SK-N-SH (cell line): ENCODE results near the gene ANKRD11. TPM values are rescaled to one million over a fixed set of nuclear protein-coding genes. Genes with fewer than 3 reads are reported as not detected.
A peak's percentile ranks its signal among the peaks of the same experiment; 100 is the strongest.

ENCODE experiments used
- CTCF ChIA-PET: fragments of 300-600, 350-600 bp; formaldehyde crosslinking; extraction: SDS; loops from one replicate; lab custom pipeline; 2021; lab: Yijun Ruan, JAX
- POLR2A ChIA-PET: fragments of 350-600 bp; sonication (Branson Sonifier 250); formaldehyde crosslinking; extraction: SDS; loops from one replicate; lab custom pipeline; 2020; ENCODE audit warnings: antibody characterized with exemption, inconsistent platforms; lab: Yijun Ruan, JAX
- DNase-seq: peaks from one replicate; pipeline ENCODE4 v3.0.0; 2012
- H2AFZ ChIP-seq: fragments of 200-600 bp; sonication (generic); 2 replicates; pipeline ENCODE4 v1.8.1; 2016; ENCODE audit warnings: antibody characterized with exemption, mild to moderate bottlenecking, low read depth
- H3F3A ChIP-seq: fragments of 200-600 bp; sonication (generic); replicated peaks from 2 replicates; pipeline ENCODE3; 2016; ENCODE audit warnings: antibody characterized with exemption, mild to moderate bottlenecking; ENCODE audit not compliant: insufficient read depth
- H3K27ac ChIP-seq, 2 experiments: fragments of 200-500 bp in 1 of 2; fragments of 200-600 bp in 1 of 2; sonication (Bioruptor generic) in 1 of 2; sonication (generic), shearing (Covaris generic) in 1 of 2; 2 replicates each; pipeline versions ENCODE4 v1.5.1 to v1.6.1; 2014 to 2016; ENCODE audit warnings: low read depth in 2 of 2, inconsistent platforms in 1 of 2, low read length in 1 of 2, mild to moderate bottlenecking in 1 of 2, mixed read lengths in 1 of 2
- H3K27me3 ChIP-seq: fragments of 200-600 bp; sonication (generic), shearing (Covaris generic); 2 replicates; pipeline ENCODE4 v1.6.1; 2016; ENCODE audit warnings: mixed run types; ENCODE audit not compliant: insufficient read depth
- H3K36me3 ChIP-seq, 2 experiments: fragments of 200-500 bp in 1 of 2; fragments of 200-600 bp in 1 of 2; sonication (Bioruptor generic) in 1 of 2; sonication (generic) in 1 of 2; replicated peaks in 1 of 2; 2 replicates each; pipeline versions ENCODE3 to v1.5.1; 2014 to 2016; ENCODE audit warnings: low read length in 1 of 2, mild to moderate bottlenecking in 1 of 2; ENCODE audit not compliant: insufficient read depth in 2 of 2, control insufficient read depth in 1 of 2
- H3K4me1 ChIP-seq, 2 experiments: fragments of 200-500 bp in 1 of 2; fragments of 200-600 bp in 1 of 2; sonication (Bioruptor generic) in 1 of 2; sonication (generic), shearing (Covaris generic) in 1 of 2; 2 replicates each; pipeline versions ENCODE4 v1.5.1 to v1.6.1; 2014 to 2016; ENCODE audit warnings: low read depth in 1 of 2, low read length in 1 of 2, mixed run types in 1 of 2; ENCODE audit not compliant: insufficient read depth in 2 of 2, control insufficient read depth in 1 of 2
- H3K4me2 ChIP-seq: fragments of 200-600 bp; sonication (generic), shearing (Covaris generic); 2 replicates; pipeline ENCODE4 v1.6.1; 2017; ENCODE audit warnings: mixed run types
- H3K4me3 ChIP-seq, 2 experiments: fragments of 200-500 bp in 1 of 2; fragments of 200-600 bp in 1 of 2; sonication (Bioruptor generic) in 1 of 2; sonication (generic), shearing (Covaris generic) in 1 of 2; 2 replicates each; pipeline versions ENCODE4 v1.5.1 to v1.8.1; 2014 to 2016; ENCODE audit warnings: low read depth in 2 of 2, inconsistent platforms in 1 of 2, low read length in 1 of 2, mild to moderate bottlenecking in 1 of 2, mixed read lengths in 1 of 2, moderate library complexity in 1 of 2
- H3K79me2 ChIP-seq: fragments of 200-600 bp; sonication (generic); 2 replicates; pipeline ENCODE4 v1.8.1; 2017; ENCODE audit warnings: mild to moderate bottlenecking; ENCODE audit not compliant: insufficient read depth
- H3K9ac ChIP-seq: fragments of 200-600 bp; sonication (generic); 2 replicates; pipeline ENCODE4 v1.6.1; 2017; ENCODE audit warnings: mixed run types
- H3K9me2 ChIP-seq: fragments of 200-600 bp; sonication (generic); 2 replicates; pipeline ENCODE4 v1.6.1; 2017; ENCODE audit warnings: mixed run types
- H3K9me3 ChIP-seq: fragments of 200-600 bp; sonication (generic); 2 replicates; pipeline ENCODE4 v1.6.1; 2017; ENCODE audit warnings: mixed run types, mild to moderate bottlenecking, moderate library complexity
- H4K20me1 ChIP-seq: fragments of 200-600 bp; sonication (generic); 2 replicates; pipeline ENCODE4 v1.6.1; 2017; ENCODE audit warnings: mild to moderate bottlenecking, mixed run types; ENCODE audit not compliant: insufficient read depth
- ELF1 ChIP-seq: IDR thresholded peaks from 2 replicates; pipeline ENCODE4 v1.4.0; 2012
- EZH2phosphoT487 ChIP-seq: fragments of 200-600 bp; sonication (generic); IDR thresholded peaks from 2 replicates; pipeline ENCODE4 v1.6.1; 2017; ENCODE audit warnings: low read depth, mixed run types, mild to moderate bottlenecking, antibody characterized with exemption, moderate library complexity, borderline replicate concordance
- FOSL2 ChIP-seq: IDR thresholded peaks from 2 replicates; pipeline ENCODE4 v1.4.0; 2012; ENCODE audit warnings: low read depth, mild to moderate bottlenecking, moderate library complexity, borderline replicate concordance
- FOXM1 ChIP-seq: IDR thresholded peaks from 2 replicates; pipeline ENCODE4 v1.4.0; 2012; ENCODE audit warnings: low read depth, mild to moderate bottlenecking
- GATA2 ChIP-seq: sonication (generic); formaldehyde crosslinking; IDR thresholded peaks from 2 replicates; pipeline ENCODE4 v1.5.0; 2020; ENCODE audit warnings: mild to moderate bottlenecking, missing genetic modification reagents
- IRF3 ChIP-seq: fragments of 150-350 bp; IDR thresholded peaks from 2 replicates; pipeline ENCODE4 v1.6.1; 2016; ENCODE audit warnings: mild to moderate bottlenecking, low read depth, low read length
- JUND ChIP-seq: IDR thresholded peaks from 2 replicates; pipeline ENCODE4 v1.4.0; 2012
- NFIC ChIP-seq: IDR thresholded peaks from 2 replicates; pipeline ENCODE4 v1.4.0; 2012; ENCODE audit warnings: borderline replicate concordance
- NRF1 ChIP-seq: IDR thresholded peaks from 2 replicates; pipeline ENCODE4 v1.6.1; 2012; ENCODE audit warnings: low read depth, mild to moderate bottlenecking, low read length
- REST ChIP-seq: IDR thresholded peaks from 2 replicates; pipeline ENCODE4 v1.6.1; 2012; ENCODE audit warnings: mild to moderate bottlenecking, low read depth, low read length, moderate library complexity
- SMC3 ChIP-seq: IDR thresholded peaks from 2 replicates; pipeline ENCODE4 v1.6.1; 2012; ENCODE audit warnings: low read depth, low read length, improper control_type of control experiment
- TEAD4 ChIP-seq: IDR thresholded peaks from 2 replicates; pipeline ENCODE4 v1.4.0; 2012; ENCODE audit warnings: mild to moderate bottlenecking, borderline replicate concordance; ENCODE audit not compliant: insufficient read depth
- USF2 ChIP-seq: fragments of 150-350 bp; IDR thresholded peaks from 2 replicates; pipeline ENCODE4 v1.6.1; 2017; ENCODE audit warnings: antibody characterized with exemption, low read length, low read depth, borderline replicate concordance
- YY1 ChIP-seq: IDR thresholded peaks from 2 replicates; pipeline ENCODE4 v1.4.0; 2012; ENCODE audit warnings: low read depth, mild to moderate bottlenecking
- WGBS: methylation state at CpG from one replicate; pipeline ENCODE4 v1.1.6; 2017; ENCODE audit warnings: low lambda C conversion rate; 5-methylcytosine and 5-hydroxymethylcytosine counted together
- polyA plus RNA-seq, 3 experiments: library from polyadenylated mRNA; depleted of rRNA; stranded (reverse); fragments of >200 nt; gene quantifications; 2 replicates each; pipeline ENCODE4 v1.2.3, GENCODE V29; 2012

The ANKRD11 gene
- polyA plus RNA-seq, 1 of the 3 experiments (the other 2 are of a cell fraction), result 50.2 TPM

- ChIA-PET CTCF (no interaction called here), POLR2A (no interaction called here)
- TF ChIP-seq SMC3 (no peak), NRF1 (no peak), NFIC (no peak)
- Histone ChIP-seq H3K4me2 (no peak overlapping the region), H2AFZ (no peak overlapping the region), H3K79me2 (peaks cover 95% of the 10 kb centered on the region), H3K9ac (no peak overlapping the region), H3F3A (no peaks in the 10 kb centered on the region), H3K4me1 (peaks cover 11 to 12% of the 10 kb centered on the region in 2 experiments; a peak in 2 of 4 replicates), H3K9me3 (no peaks in the 10 kb centered on the region), H3K27ac (no peak overlapping the region; a peak in 1 of 4 replicates), H3K36me3 (no peaks in the 10 kb centered on the region), H3K4me3 (no peak overlapping the region), H4K20me1 (peaks cover 96% of the 10 kb centered on the region), H3K27me3 (no peaks in the 10 kb centered on the region), H3K9me2 (no peaks in the 10 kb centered on the region)
- DNase-seq, result no peak
- 89% methylated on average over 5 of the region's 5 CpGs for WGBS
These were observed 39.8 kb downstream of the ANKRD11 start for GRCh38 chr16:89450537-89450936.

- ChIA-PET CTCF (interaction anchor here (0.6 to 1.1 kb wide), 2 partner anchors 12 to 42 kb away, joined by 3 read pairs; no protein-coding TSS in a partner anchor), POLR2A (interaction anchor here (1.1 kb wide), 1 partner anchor 81 kb away, joined by 3 read pairs; no protein-coding TSS in a partner anchor)
- DNase-seq, result no peak
- no peak overlapping the region for H3K4me2 ChIP-seq
- H3K9me3 ChIP-seq, result no peaks in the 10 kb centered on the region
- H3K79me2 ChIP-seq, result peaks cover 95% of the 10 kb centered on the region
- H3K4me3 ChIP-seq, result no peak overlapping the region
- no peak overlapping the region for H2AFZ ChIP-seq
- no peaks in the 10 kb centered on the region for H3F3A ChIP-seq
- peaks cover 14 to 19% of the 10 kb centered on the region in 2 experiments; a peak in 2 of 4 replicates for H3K4me1 ChIP-seq
- H3K9me2 ChIP-seq, result no peaks in the 10 kb centered on the region
- H4K20me1 ChIP-seq, result peaks cover 98% of the 10 kb centered on the region
- H3K36me3 ChIP-seq, result no peaks in the 10 kb centered on the region
- no peak overlapping the region for H3K9ac ChIP-seq
- H3K27ac ChIP-seq, result peak overlapping the region in 1 of 2 experiments; percentile 7; a peak in 1 of 4 replicates
- no peaks in the 10 kb centered on the region for H3K27me3 ChIP-seq
- TF ChIP-seq USF2, result no peak
- no peak for TF ChIP-seq FOXM1
- TF ChIP-seq YY1, result no peak
- TF ChIP-seq TEAD4, result no peak
- TF ChIP-seq JUND, result no peak
- TF ChIP-seq REST, result no peak
- TF ChIP-seq IRF3, result no peak
- TF ChIP-seq FOSL2, result no peak
- no peak for TF ChIP-seq NFIC
- TF ChIP-seq ELF1, result no peak
- TF ChIP-seq EZH2phosphoT487, result no peak
- no peak for TF ChIP-seq GATA2 (CRISPR knock-in tag)
- 98% methylated on average over 3 of the region's 3 CpGs for WGBS
These were observed 40.5 kb downstream of the ANKRD11 start for GRCh38 chr16:89449726-89450335.
